HCT116 (cell line): Measurements from ENCODE around the gene NPS.

Experiments used
- EZH2 ChIP-seq: fragments of 200-600 bp; sonication (generic); IDR thresholded peaks from 2 replicates; pipeline ENCODE4 v1.6.1; 2017; ENCODE audit warnings: antibody characterized with exemption, mixed run types
- EZH2phosphoT487 ChIP-seq: fragments of 200-600 bp; IDR thresholded peaks from 2 replicates; pipeline ENCODE4 v1.6.1; 2018; ENCODE audit warnings: antibody characterized with exemption, borderline replicate concordance
- SP1 ChIP-seq: IDR thresholded peaks from 2 replicates; pipeline ENCODE4 v1.6.1; 2012; ENCODE audit warnings: low read depth
- YY1 ChIP-seq: IDR thresholded peaks from 2 replicates; pipeline ENCODE4 v1.6.1; 2011; ENCODE audit warnings: low read length, low read depth, moderate library complexity, mild to moderate bottlenecking; ENCODE audit not compliant: insufficient replicate concordance; ENCODE audit errors: extremely low read depth
- TF ChIP-seq, protein P1 (sequence below), 3 experiments: fragments of 200-600 bp in 1 of 3; sonication (generic) in 1 of 3; IDR thresholded peaks in 2 of 3; conservative IDR thresholded peaks in 1 of 3; 2 replicates each; pipeline ENCODE4 v1.5.1; 2012 to 2017; ENCODE audit warnings: low read depth in 2 of 3, low read length in 2 of 3, antibody characterized with exemption in 1 of 3, borderline replicate concordance in 1 of 3, control low read depth in 1 of 3, mild to moderate bottlenecking in 1 of 3, mixed read lengths in 1 of 3, mixed run types in 1 of 3, moderate library complexity in 1 of 3; ENCODE audit not compliant: insufficient read depth in 1 of 3

DNA sequence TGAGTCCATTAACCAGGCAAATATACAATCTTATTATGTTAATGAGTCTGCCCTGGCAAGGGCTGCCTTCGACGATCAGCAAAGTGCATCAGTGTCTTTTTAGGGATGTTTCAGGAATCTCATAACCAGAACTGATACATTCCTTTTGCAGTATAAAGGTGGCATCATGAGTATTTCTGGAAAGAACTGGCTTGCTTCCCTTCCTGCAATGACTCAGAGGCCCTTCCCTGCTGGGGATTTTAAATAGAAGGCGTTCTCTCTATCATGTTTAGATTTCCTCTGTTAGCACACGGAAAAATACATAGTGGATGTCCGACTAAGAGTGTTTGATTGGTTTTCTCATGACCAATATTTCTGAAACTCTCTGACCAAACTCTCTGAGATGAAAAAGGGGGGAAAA lies 1.8 kb downstream of the NPS start:
- no peak for TF ChIP-seq EZH2
- TF ChIP-seq SP1 = no peak
- TF ChIP-seq, protein P1, sequence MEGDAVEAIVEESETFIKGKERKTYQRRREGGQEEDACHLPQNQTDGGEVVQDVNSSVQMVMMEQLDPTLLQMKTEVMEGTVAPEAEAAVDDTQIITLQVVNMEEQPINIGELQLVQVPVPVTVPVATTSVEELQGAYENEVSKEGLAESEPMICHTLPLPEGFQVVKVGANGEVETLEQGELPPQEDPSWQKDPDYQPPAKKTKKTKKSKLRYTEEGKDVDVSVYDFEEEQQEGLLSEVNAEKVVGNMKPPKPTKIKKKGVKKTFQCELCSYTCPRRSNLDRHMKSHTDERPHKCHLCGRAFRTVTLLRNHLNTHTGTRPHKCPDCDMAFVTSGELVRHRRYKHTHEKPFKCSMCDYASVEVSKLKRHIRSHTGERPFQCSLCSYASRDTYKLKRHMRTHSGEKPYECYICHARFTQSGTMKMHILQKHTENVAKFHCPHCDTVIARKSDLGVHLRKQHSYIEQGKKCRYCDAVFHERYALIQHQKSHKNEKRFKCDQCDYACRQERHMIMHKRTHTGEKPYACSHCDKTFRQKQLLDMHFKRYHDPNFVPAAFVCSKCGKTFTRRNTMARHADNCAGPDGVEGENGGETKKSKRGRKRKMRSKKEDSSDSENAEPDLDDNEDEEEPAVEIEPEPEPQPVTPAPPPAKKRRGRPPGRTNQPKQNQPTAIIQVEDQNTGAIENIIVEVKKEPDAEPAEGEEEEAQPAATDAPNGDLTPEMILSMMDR (IDR thresholded peaks at IDR 0.05 in 2 of 3, conservative IDR thresholded peaks at IDR 0.05 in 1 of 3; ENCODE audit: borderline replicate concordance in 1 of 3, insufficient read depth in 1 of 3, low read depth in 2 of 3, low read length in 2 of 3) = no peak
- no peak for TF ChIP-seq YY1
- TF ChIP-seq EZH2phosphoT487 = no peak
